ENCODE data around the gene BTLA.

GRCh38 chr3:112508261-112508660 is 9.0 kb upstream of the BTLA start:
- TF ChIP-seq CTCF (IDR thresholded peaks at IDR 0.05; ENCODE audit: low read length) (no peak), EZH2phosphoT487 (IDR thresholded peaks at IDR 0.05; ENCODE audit: low read length) (no peak)
